ENCODE measurements around the gene NCKAP5. TPM values are rescaled to one million over a fixed set of nuclear protein-coding genes. Genes with fewer than 3 reads are reported as not detected.
A peak's percentile ranks its signal among the peaks of the same experiment; 100 is the strongest.

NCKAP5 gene
- total and polyA plus RNA-seq, 10 donors: 0.39 to 6.0 (median 3.3) TPM

- TF ChIP-seq POLR2A (IDR thresholded peaks at IDR 0.05) (no peak), POLR2AphosphoS5 (IDR thresholded peaks at IDR 0.05) (no peak), CTCF (IDR thresholded peaks at IDR 0.05 in 8 of 11, conservative IDR thresholded peaks at IDR 0.05 in 3 of 11) (no peak)
- Histone ChIP-seq H3K4me3 (no peak overlapping the region), H3K4me1 (no peaks in the 10 kb centered on the region), H3K9me3 (peaks cover 0 to under 1% (median 0%) of the 10 kb centered on the region in 8 donors), H3K27ac (no peak overlapping the region), H3K36me3 (no peaks in the 10 kb centered on the region), H3K27me3 (replicated peaks in 1 of 7) (no peaks in the 10 kb centered on the region)
- 74 to 85% (median 79%) methylated on average over 4 of the region's 4 CpGs for WGBS, 5 donors
- DNase-seq: no peak
- intact Hi-C loops (cut with DNase I; ENCODE audit: low total_unique reads): no loop called here
Measured at GRCh38 chr2:133177196-133177595, 391.1 kb downstream of the NCKAP5 start.

GRCh38 chr2:133175926-133176325 lies 392.3 kb downstream of the NCKAP5 start:
- intact Hi-C loops (cut with DNase I; ENCODE audit: low total_unique reads): no loop called here
- TF ChIP-seq POLR2A (IDR thresholded peaks at IDR 0.05) (no peak), CTCF (IDR thresholded peaks at IDR 0.05 in 8 of 11, conservative IDR thresholded peaks at IDR 0.05 in 3 of 11) (no peak), POLR2AphosphoS5 (IDR thresholded peaks at IDR 0.05) (no peak)
- H3K27ac ChIP-seq: no peak overlapping the region
- H3K36me3 ChIP-seq: no peaks in the 10 kb centered on the region
- H3K27me3 ChIP-seq (replicated peaks in 1 of 7): no peaks in the 10 kb centered on the region
- H3K9me3 ChIP-seq: no peaks in the 10 kb centered on the region
- DNase-seq: no peak
- WGBS, 5 donors: 78 to 92% (median 85%) methylated on average over 3 of the region's 3 CpGs
- no peaks in the 10 kb centered on the region for H3K4me1 ChIP-seq
- no peak overlapping the region for H3K4me3 ChIP-seq

- no peak for DNase-seq
- Histone ChIP-seq H3K4me1 (no peaks in the 10 kb centered on the region), H3K36me3 (no peaks in the 10 kb centered on the region), H3K4me3 (no peak overlapping the region), H3K9me3 (no peaks in the 10 kb centered on the region), H3K27ac (no peak overlapping the region), H3K27me3 (replicated peaks in 1 of 7) (no peaks in the 10 kb centered on the region)
- TF ChIP-seq POLR2AphosphoS5 (IDR thresholded peaks at IDR 0.05) (no peak), POLR2A (IDR thresholded peaks at IDR 0.05) (no peak), CTCF (IDR thresholded peaks at IDR 0.05 in 8 of 11, conservative IDR thresholded peaks at IDR 0.05 in 3 of 11) (no peak)
- intact Hi-C loops (cut with DNase I; ENCODE audit: low total_unique reads): no loop called here
Measured at GRCh38 chr2:133173224-133173623, 395.0 kb downstream of the NCKAP5 start.

- no peak for DNase-seq
- WGBS, 5 donors: 12 to 23% (median 18%) methylated on average over 3 of the region's 3 CpGs
- intact Hi-C loops (cut with DNase I; ENCODE audit: low total_unique reads): no loop called here
Measured at GRCh38 chr2:133171393-133172004, 396.8 kb downstream of the NCKAP5 start.

More at GRCh38 chr2:133171393-133172004, 396.8 kb downstream of the NCKAP5 start:
- Histone ChIP-seq H3K4me3 (no peak overlapping the region), H3K9me3 (no peaks in the 10 kb centered on the region), H3K27me3 (replicated peaks in 1 of 7) (no peaks in the 10 kb centered on the region), H3K27ac (no peak overlapping the region), H3K36me3 (no peaks in the 10 kb centered on the region), H3K4me1 (no peaks in the 10 kb centered on the region)
- TF ChIP-seq POLR2AphosphoS5 (IDR thresholded peaks at IDR 0.05): no peak
- TF ChIP-seq POLR2A (IDR thresholded peaks at IDR 0.05): no peak
- TF ChIP-seq CTCF (IDR thresholded peaks at IDR 0.05 in 8 of 11, conservative IDR thresholded peaks at IDR 0.05 in 3 of 11): peak in 8 of 11 experiments; percentile 13 to 48 (median 35)

All from spleen (tissue), 11 donors.